ENCODE results near the gene SPA17.

The SPA17 gene

DNA sequence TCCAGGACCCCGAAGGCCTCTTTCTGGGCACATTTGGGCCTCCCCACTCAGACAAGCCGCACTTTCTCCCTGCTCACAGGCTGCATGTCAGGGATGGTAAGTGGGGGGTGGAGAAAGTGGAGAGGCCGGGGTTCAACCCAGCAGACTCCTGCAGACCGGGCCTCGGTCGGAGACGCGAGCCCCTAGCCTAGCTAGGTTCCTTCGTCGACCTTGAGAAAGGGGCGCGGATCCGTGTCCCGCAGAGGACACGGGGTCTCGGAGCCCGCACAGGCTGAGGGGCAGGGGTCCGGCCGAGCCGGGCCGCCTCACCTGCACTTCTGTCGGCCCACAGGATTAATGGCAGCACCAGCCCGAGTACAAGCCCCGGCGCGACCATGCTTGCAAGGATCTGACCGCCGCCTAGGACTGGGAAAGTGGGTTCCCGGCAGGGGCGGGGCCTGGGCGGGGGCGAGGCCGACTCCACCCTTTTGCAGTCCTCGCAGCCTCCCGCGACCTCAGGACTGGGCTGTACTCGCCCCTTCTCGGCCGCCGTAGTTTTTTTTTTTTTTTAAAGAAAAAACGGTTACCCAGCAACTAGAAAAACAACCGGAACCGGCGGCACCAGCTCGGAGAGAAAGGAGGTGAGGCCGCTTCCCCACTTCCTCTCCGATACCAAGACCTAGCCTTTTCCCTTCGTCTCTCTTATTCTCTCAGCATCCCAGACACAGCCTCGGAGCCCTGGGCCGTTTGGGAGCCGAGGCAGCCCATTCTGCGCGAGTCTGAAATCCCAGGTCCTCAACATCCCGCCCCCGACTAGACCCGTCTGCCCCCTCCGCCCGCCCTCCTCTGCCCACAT lies at the start of gene SPA17, which contains the start of gene SIAE:
SPA17 (plus strand) TSS at position 572 of the 835 bp plus-strand sequence. CDS start 1,361 bp downstream, outside the sequence.
SIAE (minus strand) TSS at position 407 of the 835 bp plus-strand sequence; CDS start at position 376, 31 bp downstream.
- in situ Hi-C loops (cut with HindIII; ENCODE audit: low sequenced_read_pairs), result no loop called here

DNA sequence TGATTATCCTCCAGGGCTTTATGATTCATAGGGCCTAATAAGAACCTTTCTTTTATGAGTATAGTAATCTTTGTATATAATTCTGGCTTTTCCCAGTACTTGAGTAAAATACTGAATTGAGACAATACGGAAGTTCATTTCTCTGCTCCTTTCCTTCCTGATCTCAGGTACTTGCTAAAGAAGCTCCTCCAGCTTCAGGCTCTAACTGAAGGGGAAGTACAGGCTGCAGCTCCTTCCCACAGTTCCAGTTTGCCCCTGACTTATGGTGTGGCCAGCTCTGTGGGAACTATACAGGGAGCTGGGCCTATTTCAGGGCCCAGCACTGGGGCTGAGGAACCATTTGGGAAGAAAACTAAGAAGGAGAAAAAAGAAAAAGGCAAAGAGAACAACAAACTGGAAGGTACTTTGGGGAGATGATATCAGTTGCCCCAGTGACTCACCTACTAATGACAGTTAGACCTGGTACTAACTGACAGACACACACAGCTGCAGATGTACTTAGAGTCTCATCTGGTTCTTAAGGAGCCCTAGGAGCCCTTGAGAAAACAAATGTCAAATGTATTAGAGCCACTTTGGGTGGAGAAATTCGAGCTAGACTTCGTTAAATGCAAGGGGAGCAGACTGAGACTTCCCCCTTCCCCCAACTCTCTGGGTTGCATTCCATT lies 48.1 kb upstream of the SPA17 start:
- in situ Hi-C loops (cut with HindIII; ENCODE audit: low sequenced_read_pairs), result no loop called here

DNA sequence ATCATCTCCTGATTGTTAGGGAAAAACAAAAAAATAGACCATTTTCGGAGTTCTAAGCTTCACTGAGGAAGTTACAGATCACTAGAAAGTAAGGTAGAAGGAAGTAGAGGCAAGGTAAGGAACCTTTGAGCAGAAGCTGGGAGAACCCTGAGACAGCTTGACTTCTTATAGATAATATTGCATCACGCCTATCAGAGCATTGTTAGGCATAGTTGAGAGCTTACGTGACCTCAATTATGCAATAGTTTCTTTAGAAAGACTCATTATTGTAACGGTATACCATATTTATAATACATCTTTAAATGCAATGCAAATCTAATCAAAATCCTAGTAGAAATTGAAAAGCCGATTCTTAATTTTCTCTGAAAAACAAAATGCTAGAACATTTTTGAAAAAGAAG lies 46.2 kb upstream of the SPA17 start:
- in situ Hi-C loops (cut with HindIII; ENCODE audit: low sequenced_read_pairs), result no loop called here

DNA sequence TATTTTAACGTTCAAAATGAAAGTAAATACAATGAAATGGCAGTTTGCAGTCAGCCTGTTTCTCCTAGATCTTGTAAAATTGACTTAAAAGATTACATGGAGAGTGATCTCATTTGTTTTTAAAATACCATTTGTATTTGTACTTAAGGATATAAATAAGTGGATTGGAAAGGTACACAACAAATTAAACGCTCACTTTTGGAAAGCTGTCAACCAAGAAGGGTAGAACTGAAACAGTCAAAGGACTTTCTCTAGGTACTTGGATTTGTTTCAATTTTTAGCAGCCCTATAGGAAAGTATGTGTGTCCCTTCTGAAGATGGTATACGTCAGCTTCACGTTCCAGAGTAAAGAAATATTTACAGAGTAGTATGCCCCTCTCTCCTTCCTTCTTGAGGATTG lies 43.7 kb upstream of the SPA17 start:
- in situ Hi-C loops (cut with HindIII; ENCODE audit: low sequenced_read_pairs), result no loop called here

DNA sequence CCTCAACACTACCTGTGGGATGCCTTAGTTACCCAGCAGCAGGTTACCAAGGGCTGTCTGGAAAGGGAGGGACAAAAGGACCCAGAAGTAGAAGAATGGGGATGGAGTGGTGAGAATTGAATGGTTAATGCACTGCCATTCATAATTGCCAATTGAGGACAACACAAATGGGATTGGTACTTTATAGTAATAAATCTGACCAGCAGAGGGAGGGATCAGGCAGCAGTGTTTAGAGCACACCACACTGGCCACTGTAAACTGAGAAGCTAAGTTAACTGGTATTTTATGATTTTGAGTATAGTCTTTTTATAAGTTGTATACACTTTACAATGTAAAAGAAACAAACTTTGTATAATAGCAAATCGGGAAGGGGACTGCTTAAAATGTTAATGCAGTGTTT lies 40.3 kb upstream of the SPA17 start:
- in situ Hi-C loops (cut with HindIII; ENCODE audit: low sequenced_read_pairs), result no loop called here

DNA sequence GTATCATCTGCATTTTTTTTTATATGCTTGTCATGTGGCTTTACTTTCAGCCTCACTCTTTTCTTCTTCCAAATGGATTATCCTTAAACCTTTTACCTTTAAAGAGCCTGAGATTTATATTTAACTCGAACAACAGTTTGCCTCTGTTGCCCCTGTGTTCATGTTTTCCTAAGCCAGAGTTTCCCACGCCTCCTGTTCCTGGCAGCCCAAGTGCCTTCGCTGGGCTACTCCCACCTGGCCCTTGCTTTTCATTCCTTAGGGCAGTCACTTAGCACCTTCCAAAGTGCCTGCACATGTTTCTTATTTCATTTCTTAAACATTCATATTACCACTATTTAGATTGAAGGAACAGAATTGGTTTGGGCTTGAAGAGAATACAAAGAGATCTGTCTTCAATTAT lies 37.8 kb upstream of the SPA17 start:
- in situ Hi-C loops (cut with HindIII; ENCODE audit: low sequenced_read_pairs), result no loop called here

DNA sequence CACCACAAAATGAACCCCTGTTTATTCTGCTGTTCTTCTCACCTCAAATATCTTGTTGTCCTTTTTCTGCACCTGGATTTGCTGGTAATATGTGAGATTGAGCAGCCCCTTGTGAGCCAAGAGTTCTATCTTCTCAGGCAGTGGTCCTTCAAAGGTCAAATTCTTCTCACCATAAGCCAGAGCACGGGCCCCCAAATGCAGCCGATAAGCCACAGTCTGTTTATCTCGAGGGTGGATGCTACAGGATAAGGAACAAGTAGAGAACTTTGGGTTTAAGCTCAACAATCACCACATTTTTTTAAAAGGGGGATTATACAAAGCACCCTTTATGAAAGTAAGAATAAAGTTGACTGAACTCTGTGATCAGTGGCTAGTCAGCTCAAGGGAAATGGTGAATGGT lies 35.2 kb upstream of the SPA17 start:
- in situ Hi-C loops (cut with HindIII; ENCODE audit: low sequenced_read_pairs), result no loop called here

DNA sequence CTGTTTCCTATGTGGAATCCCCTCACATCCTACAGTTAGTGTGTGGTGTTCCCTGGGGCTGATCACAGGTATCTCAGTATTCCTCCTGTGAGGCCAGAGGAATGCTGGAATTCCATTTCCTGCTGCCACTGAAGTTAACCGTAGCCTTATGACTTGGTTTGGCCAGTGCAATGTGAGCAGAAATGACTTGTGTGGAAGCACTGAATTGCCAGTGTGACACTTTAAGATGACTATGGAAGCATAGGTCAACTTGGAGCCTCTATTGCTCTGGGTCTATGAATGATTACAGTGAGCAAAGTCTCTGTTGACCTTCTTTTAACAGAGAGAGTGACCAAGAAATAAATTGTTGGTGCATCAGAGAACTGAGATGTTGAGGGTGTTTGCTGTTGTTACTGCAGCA lies 34.5 kb upstream of the SPA17 start:
- in situ Hi-C loops (cut with HindIII; ENCODE audit: low sequenced_read_pairs), result no loop called here

DNA sequence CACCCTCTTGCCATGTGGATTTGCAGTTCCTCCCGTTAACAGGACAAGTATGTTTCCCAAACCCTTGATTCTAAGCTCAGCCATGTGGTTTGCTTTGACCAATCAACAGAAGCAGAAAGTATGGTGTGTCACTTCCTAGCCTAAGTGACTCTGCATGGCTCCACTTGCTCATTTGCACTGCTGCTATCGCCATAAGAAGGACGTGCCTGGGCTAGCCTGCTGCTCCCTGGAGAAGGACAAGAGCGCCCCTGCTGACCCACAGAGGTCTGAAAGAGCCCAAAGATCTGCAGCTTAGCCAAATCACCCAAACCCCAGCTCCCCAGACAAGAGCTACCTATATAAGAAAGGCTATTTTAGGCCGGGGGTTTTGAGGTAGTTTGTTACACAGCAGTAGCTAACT lies 33.0 kb upstream of the SPA17 start:
- in situ Hi-C loops (cut with HindIII; ENCODE audit: low sequenced_read_pairs), result no loop called here

DNA sequence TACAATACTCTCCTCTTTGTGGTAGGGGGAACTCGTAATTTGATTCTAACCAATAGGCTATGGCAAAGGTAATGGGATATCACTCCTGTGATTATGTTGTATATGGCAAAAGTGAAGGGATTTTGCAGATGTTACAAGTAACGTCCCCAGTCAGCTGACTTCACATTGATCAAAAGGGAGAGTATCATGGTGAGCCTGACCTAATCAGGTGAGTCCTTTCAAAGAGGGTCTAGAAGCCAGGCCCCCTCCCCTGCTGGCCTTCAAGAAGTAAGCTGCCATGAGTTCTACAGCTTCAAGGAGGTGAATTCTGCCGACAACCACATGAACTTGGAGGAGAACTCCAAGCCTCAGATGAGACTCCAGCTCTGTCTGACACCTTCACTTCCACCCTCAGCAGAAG lies 31.1 kb upstream of the SPA17 start:
- in situ Hi-C loops (cut with HindIII; ENCODE audit: low sequenced_read_pairs), result no loop called here

DNA sequence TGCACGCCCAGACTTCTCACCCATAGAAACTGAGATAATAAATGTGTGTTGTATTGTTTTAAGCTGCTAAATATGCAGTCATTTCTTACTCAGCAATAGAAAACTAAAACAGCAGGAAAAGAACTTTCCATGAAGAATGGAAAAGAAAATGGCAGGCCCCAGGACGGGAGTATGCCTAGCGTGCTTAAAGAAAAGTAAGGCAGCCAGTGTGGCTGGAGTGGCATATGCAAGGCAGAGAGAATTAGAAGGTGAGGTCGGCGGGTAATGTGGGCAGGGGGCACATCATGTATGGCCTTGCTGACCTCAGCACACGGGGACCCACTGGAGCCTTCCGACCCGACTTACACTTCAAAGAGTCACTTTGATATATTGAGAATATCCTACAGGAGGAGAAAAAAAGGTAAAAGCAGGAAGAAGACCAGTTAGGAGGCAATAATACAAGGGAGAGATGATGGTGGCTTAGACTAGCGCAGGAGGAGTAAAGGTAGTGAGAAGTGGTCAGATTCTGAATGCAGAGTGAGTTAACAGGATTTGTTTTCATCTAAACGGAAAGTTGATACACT lies 30.6 kb upstream of the SPA17 start:
- in situ Hi-C loops (cut with HindIII; ENCODE audit: low sequenced_read_pairs), result no loop called here

DNA sequence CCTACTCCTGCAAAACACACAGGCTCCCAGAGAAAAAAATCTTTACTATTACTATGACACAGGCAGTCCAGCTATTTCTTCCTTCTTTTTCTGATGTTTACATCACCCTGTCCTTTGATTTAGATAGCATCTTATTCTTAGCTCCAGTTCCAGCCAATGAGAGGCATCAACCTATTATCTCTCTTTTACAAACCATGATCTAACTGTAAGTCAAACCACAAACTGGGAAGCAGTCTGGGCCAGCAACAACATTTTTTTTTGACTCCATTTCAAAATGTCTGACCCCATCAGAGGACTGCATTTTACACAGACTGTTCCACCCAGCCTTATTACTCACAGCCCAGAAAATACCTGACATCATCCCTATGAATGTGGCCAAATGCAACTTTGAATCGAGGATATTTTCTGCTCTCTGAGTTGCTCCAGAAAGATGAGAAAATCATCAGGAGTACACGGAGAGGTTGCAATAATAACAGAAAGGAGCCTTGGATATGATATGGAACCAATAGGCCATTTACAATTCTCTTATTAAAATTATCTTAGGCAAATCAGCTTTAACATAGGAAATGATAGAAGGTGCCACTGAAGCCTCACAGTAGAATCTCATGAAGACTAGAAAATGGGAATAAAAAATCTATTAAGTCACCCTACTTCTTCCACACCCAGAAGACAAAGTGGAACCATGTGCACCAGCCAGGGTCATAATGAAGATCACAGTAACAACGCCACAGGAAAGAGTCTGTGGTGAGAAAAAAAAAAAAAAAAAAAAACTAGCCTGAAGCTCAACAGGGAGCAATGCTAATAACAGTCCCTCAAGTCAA lies 29.9 kb upstream of the SPA17 start:
- in situ Hi-C loops (cut with HindIII; ENCODE audit: low sequenced_read_pairs), result no loop called here

DNA sequence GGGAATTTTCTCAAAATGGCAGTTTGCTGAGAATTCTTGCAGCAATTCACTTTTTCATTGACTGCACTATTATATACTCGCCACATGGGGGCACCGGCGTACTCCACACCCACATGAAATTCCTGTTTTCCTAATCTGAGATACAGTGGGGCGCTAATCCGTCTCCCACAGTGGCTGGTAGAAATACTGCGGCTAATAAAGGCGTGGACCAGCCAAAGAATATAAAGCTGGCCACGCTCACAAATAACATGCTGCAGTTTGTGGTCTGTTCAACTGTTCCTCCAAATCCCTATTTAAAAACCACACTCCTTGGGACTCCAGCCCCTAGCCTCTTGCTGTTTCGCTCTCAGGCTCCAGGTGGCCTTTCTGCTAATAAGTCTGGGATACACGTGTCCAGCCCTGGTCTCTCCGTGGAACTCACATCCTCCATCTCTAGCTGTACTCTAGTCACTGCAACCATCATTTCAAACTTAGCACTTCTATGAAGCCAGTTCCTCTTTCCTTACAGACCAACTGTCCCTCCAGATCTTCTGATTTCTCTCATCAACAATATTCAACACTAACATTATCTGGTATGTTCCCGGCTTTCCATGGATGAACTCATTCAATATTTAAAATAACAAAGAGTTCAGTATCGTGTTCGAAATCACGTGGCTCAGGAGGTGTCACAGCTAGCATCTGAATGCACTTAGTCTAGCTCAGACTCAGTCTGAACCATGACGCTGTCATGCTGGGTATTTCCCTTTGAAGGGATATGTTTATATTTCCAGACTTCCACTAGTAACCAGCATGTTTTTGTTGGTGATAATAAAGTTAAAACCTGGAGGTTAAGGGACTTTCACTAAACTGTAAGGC lies 29.1 kb upstream of the SPA17 start:
- in situ Hi-C loops (cut with HindIII; ENCODE audit: low sequenced_read_pairs), result no loop called here

DNA sequence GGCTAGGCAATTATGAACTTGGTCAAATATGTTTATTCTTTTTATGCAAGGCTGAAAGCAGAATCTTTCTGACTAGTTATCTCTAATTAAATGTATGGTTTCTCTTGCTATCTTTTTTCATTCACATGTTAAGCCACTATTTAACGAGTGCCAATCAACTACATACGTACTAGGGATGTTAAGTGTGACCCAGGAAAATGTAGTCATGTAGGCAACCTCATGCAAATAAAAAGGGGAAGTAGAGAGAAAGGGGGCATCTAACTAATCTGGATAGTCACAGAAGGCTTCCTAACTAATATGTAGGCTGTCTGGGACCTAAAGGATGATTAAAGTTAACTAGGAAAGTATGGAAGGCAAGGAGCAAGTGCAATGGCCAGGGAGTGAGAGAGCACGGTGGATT lies 27.6 kb upstream of the SPA17 start:
- in situ Hi-C loops (cut with HindIII; ENCODE audit: low sequenced_read_pairs), result no loop called here

DNA sequence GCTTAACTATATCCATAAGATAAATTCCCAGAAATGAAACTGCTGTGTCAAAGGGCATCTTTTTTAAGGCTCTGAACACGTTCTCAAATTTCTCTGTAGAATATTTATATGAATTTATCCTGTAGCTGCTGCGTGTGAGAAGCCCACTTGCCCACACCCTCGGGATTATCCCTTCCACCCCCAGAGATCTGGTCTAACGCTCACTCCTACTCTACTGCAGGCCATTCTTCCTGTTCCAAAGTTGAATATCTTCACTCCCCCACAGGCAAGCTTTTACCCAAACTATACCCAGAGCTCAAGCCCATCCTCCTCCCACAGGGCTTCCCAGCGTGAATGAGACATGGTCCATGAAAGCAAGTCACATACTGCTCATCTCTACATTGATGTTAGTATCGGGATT lies 25.1 kb upstream of the SPA17 start:
- in situ Hi-C loops (cut with HindIII; ENCODE audit: low sequenced_read_pairs), result no loop called here

DNA sequence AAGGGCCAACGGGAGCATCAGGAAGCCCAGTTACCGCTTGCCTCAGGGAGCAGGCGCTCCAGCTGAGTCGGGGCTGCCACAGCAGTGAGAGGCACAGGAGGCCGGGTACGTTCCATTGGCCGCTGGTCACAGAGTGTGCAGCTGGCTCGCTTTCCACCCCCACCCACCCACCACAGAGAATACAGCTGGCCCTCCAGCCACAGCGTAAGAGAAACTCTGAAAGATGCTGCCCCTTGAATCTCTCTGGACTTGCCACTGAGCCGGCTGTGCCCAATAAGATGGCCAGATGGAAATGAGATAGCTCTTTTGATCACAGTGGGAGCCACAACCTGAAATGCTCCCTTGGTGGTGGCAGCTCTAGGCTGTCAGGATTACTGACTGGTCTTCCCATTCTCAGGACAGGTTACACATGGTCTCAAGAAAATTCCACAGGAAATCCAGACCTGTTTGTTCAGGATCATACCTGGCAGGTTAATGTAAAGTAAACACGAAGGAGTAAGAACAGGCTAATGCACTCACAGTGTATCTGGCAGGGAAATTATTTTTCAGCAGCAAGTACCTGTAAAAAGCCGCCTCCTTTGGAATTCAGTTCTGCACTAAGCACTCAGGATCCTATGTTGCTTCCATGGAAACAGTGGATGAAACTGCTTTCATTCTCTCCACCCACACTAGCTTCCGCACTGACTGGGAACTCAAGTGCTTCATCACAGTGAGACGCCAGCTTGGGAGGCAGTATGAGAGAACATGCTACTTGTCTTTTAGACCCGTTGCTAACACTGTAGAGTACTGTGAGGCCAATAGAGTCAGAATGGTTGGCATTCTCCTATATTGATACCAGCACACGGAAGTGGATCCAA lies 16.7 kb upstream of the SPA17 start:
- in situ Hi-C loops (cut with HindIII; ENCODE audit: low sequenced_read_pairs), result no loop called here

DNA sequence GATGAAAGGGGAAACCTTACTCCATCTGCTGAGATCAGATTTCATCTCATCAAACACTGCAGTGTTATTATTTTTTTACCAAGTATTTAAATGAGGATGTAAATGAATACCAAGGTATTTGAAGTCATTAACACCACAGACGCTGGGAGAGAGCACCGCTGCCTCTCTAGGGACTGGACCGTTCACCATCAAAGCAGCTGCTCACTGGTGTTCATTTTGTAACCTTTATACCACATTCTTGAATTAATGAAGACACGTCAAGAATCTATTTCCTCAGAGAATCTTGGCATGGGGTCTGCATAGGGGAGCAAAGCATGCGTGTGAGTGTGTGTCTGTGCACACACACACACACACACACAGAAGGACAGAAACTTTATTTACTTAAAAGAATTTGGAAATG lies 15.8 kb upstream of the SPA17 start:
- in situ Hi-C loops (cut with HindIII; ENCODE audit: low sequenced_read_pairs), result no loop called here

DNA sequence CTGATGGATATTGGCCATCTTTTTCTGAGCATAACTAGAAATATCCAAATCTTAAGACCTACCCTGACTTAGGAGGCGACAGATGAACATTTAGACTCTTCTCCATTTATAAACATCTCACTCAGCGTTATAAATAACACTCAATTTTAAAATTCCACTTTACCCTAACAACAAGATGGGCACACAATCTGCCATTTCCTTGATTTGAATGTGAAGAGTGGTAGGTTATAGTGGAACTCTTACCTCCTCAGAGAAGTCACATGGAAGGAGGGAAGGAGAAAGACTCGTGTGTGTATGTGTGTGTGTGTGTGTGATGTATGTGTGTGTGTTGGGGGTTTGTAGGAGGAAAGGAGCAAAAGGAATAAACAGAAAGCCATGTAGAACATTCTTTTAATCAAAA lies 15.2 kb upstream of the SPA17 start:
- in situ Hi-C loops (cut with HindIII; ENCODE audit: low sequenced_read_pairs), result no loop called here

DNA sequence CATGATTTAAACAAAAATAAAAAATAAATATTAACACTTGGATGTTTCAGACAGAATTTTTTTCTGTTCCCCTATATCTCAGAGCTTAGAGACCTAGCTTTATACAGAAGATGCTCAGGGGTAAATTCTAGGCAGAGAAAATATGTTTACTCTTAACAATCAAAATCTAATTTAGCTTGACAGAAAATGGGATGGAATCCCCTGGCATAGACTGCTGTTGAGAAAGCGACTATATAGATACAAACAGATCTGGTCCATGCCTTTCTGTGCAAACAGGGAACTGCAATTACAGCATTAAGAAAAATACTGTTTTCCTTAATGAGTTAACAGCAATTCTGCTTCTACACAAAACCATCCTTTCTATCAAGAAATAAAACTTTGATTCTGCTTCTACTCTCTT lies 14.7 kb upstream of the SPA17 start:
- in situ Hi-C loops (cut with HindIII; ENCODE audit: low sequenced_read_pairs), result no loop called here
